Esophagus squamous epithelium (tissue), 4 donors: ENCODE measurements around the gene PTCD3.

Experiments used
- CTCF ChIP-seq, 6 experiments: fragments of 450-650 bp in 4 of 6; fragments of 200-600 bp in 2 of 6; sonication (generic) in 2 of 6; IDR thresholded peaks; one replicate each; pipeline ENCODE4 v1.5.1; 2016 to 2019; ENCODE audit warnings: antibody characterized with exemption in 6 of 6, mild to moderate bottlenecking in 4 of 6, moderate library complexity in 4 of 6
- POLR2A ChIP-seq, 4 donors: fragments of 450-650 bp; IDR thresholded peaks; one replicate each; pipeline ENCODE4 v1.6.1; 2017; ENCODE audit warnings: antibody characterized with exemption in 4 of 4, mild to moderate bottlenecking in 4 of 4, moderate library complexity in 3 of 4

- TF ChIP-seq CTCF (IDR thresholded peaks at IDR 0.05) (no peak), POLR2A (IDR thresholded peaks at IDR 0.05) (no peak)
Measured at GRCh38 chr2:86066007-86066578, 39.9 kb upstream of the PTCD3 start.
